ENCODE measurements around the gene DPYD.

DNA sequence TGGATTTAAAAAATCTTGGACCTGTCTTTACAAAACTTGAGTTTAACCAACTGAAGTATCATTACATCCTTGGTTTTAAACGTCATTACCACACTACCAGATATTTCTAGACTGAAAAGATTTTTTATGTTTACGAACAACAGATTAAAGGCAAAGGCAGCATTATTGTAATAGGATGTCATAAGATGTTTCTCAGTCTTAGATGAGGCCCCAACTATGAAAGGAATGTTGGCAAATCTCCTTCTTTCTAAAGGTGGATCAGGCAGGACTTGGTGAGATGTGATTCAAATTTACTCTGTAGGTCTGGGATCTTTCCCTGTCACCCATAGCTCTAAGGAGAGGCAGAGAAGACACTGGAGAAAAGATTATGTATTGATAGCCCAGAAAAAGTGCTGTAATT is 781.3 kb downstream of the DPYD start:
- TF ChIP-seq, protein P1, sequence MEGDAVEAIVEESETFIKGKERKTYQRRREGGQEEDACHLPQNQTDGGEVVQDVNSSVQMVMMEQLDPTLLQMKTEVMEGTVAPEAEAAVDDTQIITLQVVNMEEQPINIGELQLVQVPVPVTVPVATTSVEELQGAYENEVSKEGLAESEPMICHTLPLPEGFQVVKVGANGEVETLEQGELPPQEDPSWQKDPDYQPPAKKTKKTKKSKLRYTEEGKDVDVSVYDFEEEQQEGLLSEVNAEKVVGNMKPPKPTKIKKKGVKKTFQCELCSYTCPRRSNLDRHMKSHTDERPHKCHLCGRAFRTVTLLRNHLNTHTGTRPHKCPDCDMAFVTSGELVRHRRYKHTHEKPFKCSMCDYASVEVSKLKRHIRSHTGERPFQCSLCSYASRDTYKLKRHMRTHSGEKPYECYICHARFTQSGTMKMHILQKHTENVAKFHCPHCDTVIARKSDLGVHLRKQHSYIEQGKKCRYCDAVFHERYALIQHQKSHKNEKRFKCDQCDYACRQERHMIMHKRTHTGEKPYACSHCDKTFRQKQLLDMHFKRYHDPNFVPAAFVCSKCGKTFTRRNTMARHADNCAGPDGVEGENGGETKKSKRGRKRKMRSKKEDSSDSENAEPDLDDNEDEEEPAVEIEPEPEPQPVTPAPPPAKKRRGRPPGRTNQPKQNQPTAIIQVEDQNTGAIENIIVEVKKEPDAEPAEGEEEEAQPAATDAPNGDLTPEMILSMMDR (IDR thresholded peaks at IDR 0.05; ENCODE audit: low read length), result no peak
- no peak for TF ChIP-seq EZH2 (IDR thresholded peaks at IDR 0.05; ENCODE audit: borderline replicate concordance, low read length)

All from OCI-LY1 (cell line).